Ramos (cell line): ENCODE results near the gene CDC42EP5.
"Not testable (repeated sequence)": the region's sequence is repeated elsewhere in the genome, so short reads cannot be mapped to it uniquely, and the experiment has no call there.

Source experiments
- in situ Hi-C: fragments of 300-500 bp; cut with MboI; formaldehyde crosslinking; loops from one replicate; pipeline ENCODE4 v1.14.3; 2022; ENCODE audit warnings: low sequenced_read_pairs; ENCODE audit not compliant: unreplicated experiment

The CDC42EP5 gene

DNA sequence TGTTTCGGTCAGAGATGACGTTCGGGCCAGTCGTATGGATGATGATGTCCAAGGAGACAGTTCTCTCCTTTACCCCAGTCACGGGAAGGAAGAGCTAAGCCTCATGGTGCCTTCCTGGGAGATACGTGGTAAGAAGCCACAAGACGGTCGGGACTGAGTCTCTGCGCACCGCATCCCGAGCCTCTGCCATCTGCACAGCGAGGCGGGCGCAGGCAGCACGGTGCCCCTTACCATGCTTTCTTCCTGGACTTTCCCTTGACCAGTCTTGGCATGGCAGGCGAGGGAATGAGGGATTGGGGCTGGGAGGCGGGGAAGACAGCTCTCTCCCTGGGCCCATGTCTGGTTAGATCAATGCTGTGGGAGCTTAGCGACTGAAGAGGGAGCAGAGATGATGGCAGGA is 19.5 kb upstream of the CDC42EP5 start:
- in situ Hi-C loops: no loop called here

- in situ Hi-C loops: no loop called here
These were observed 16.7 kb upstream of the CDC42EP5 start for GRCh38 chr19:54489766-54490165.

DNA sequence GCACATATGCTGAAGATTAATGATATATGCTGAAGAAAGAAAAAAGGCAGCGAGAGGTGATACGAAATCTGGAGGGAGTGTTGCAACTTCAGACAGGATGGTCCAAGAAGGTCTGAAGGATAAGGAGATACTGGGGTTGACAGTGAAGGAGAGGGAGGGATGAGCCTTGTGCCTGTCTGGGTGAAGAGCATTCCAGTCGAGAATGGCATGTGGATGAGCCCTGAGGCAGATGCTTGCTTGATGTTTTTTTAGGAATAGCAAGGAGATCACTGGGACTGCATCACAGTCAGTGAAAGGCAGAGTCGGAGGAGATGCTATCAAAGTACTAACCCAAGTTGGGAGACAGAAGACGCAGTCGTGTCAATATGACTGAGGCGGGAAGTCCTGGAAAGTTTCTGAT is 16.2 kb upstream of the CDC42EP5 start:
- in situ Hi-C loops: no loop called here

GRCh38 chr19:54485851-54486250 is 12.8 kb upstream of the CDC42EP5 start:
- in situ Hi-C loops: no loop called here

DNA sequence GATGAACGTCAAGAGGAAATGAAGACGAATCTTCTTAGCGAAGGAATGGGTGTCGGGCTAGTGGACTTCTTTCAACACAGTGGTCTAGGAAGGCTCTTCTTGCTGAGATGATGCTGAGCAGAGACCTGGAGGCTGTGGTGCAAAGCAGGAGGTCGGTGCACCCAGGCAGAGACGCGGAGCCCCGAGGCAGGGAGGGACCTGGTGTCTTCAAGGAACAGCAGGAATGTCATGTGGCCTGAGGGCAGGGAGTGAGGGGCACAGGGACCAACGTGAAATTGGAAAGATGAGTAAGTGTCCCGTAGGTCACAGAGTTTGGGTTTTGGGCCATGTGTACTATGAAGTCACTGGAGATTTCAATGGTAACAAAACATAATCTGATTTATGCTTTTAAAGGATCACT is 11.4 kb upstream of the CDC42EP5 start:
- in situ Hi-C loops: no loop called here

- in situ Hi-C loops: no loop called here
These were observed 9.8 kb upstream of the CDC42EP5 start for GRCh38 chr19:54482889-54483288.

GRCh38 chr19:54481326-54481930 is 8.3 kb upstream of the CDC42EP5 start:
- in situ Hi-C loops: no loop called here

DNA sequence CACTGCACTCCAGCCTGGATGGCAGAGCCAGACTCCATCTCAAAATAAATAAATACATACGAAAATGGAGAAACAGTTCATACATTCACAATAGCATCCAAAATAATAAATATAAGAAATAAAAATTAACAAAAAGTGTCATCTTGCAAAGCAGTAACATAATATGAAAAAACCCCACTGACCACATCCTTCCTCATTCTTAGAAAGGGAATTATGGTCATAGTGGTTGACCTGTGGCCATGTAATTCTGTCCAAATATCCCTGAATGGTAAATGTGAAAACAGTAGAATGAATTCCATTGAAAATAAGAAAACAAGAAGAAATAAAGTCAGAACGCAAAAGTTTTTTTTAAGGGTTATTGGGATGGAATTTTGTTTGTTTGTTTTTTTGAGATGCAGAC is 7.0 kb upstream of the CDC42EP5 start:
- in situ Hi-C loops: no loop called here

DNA sequence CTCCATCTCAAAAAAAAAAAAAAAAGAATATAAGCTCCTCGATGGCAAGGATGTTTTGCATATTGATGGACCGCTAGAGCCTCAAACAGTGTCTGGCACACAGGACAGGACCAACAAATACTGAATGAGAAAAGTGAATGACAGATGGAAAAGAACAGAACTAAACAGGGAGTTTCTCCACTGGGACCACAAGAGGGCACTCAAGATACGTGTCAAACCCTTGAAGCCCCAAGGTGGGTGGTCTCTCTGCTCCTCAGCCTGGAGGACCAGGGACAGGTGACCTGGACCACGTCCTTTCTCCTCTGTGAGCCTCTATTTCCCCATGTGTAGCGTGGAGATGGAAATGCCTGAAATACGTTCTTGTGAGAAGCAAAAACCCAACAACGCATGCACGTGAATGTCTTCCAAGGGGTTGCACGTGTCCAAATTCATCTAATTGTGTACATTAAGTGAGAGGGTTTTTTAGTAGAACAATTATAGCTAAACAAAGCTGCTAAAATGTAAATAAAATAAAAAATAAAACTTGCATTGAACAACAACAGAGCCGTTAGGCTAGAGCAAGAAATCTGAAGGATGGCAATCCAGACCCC is 5.7 kb upstream of the CDC42EP5 start:
- in situ Hi-C loops: loop anchor here (5.0 kb wide), 1 partner anchor 194 kb away; no protein-coding TSS in a partner anchor

DNA sequence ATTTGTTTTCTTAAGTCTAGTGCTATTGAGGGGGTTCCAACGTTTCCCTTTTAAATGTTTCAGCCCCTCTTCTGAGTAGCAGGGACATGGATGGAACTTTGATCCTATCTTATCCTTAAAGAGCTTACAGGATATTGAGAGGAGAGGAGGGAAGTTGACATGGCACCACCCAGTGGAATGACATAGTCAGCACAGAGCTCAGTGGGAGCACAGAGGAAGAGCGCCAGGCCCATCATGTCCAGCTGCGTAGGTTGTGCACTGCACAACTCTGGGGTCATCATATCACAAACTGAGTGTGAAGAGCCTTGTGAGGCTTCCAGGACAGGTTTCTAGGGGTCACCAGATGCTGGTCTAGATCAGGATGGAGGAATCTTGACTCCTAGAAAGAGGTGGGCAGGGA is 4.6 kb upstream of the CDC42EP5 start:
- in situ Hi-C loops: loop anchor here (5.0 kb wide), 1 partner anchor 195 kb away; no protein-coding TSS in a partner anchor

DNA sequence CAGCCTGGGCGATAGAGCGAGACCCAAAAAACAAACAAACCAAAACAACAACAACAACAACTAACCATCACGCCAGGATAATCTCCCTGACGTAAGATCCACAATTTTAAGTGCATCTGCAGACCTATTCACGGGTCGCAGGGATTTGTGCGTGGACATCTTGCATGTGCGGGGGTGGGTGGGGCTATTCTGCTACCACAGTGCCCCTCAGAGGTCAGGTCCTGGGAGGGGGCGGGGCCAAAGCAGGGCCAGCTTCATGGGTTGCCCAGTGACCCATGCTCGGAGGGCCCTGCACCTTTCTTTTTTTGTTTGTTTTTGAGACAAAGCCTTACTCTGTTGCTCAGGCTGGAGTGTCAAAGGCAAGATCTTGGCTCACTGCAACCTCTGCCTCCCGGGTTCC is 2.6 kb upstream of the CDC42EP5 start:
- in situ Hi-C loops: loop anchor here (5.0 kb wide), 1 partner anchor 197 kb away; no protein-coding TSS in a partner anchor

- in situ Hi-C loops: no loop called here
These were observed 836 bp upstream of the CDC42EP5 start for GRCh38 chr19:54473892-54474372.

GRCh38 chr19:54470991-54471782 is 1.9 kb downstream of the CDC42EP5 start:
- in situ Hi-C loops: no loop called here

GRCh38 chr19:54470276-54470887 is 2.7 kb downstream of the CDC42EP5 start:
- in situ Hi-C loops: no loop called here

GRCh38 chr19:54469496-54469934 is 3.6 kb downstream of the CDC42EP5 start:
- in situ Hi-C loops: no loop called here

DNA sequence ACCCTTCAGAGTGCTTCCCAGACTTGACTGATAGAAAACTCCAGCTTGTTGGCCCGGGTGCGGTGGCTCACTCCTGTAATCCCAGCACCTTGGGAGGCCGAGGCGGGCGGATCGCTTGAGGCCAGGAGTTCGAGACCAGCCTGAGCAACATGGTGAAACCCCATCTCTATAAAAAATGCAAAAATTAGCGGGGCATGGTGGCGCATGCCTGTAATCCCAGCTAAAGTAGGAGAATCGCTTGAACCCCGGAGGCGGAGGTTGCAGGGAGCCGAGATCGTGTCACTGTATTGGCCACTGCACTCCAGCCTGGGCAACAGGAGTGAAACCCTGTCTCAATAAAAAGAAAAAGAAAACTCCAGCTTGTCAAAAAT is 7.0 kb downstream of the CDC42EP5 start:
- in situ Hi-C loops: not testable (repeated sequence)

- in situ Hi-C loops: no loop called here
These were observed 7.5 kb downstream of the CDC42EP5 start for GRCh38 chr19:54465426-54466109.

GRCh38 chr19:54464630-54465425 is 8.3 kb downstream of the CDC42EP5 start:
- in situ Hi-C loops: no loop called here

DNA sequence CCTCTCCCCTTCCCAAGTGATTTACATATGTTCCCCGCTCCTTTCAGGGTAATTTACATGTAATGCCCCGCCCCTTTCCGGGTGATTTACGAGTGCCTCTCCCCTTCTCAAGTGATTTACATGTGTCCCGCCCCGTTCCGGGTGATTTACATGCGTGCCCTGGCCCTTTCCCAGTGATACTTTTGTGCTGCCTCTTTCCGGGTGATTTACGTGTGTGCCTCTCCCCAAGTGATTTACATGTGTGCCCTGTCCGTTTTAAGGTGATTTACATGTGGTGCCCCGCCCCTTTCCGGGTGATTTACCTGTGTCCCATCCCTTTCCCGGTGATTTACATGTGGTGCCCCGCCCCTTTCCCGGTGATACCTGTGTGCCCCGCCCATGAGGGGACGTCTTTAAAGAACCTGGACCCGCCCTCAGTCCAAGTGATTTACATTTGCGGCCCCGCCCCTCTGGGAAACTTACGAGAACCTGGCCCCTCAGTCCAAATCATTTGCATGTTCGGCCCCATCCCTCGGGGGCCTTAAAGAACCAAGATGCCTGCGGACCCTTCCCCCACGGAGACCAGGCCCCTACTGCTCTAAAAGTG is 9.0 kb downstream of the CDC42EP5 start:
- in situ Hi-C loops: no loop called here
